Measurements from ENCODE around the gene SLC10A7. TPM values are rescaled to one million over a fixed set of nuclear protein-coding genes. Genes with fewer than 3 reads are reported as not detected.

Gene SLC10A7
- total and polyA plus RNA-seq, 2 donors (not counting 1 experiment from before 2014, with no cell fraction given), result 5.7 to 18.3 TPM

- no peak overlapping the region for H3K27ac Mint-ChIP-seq
- Histone ChIP-seq H2AFZ (ENCODE audit: insufficient read depth, low read depth, low read length, poor library complexity, severe bottlenecking) (no peak overlapping the region), H3K9ac (ENCODE audit: low read length) (no peak overlapping the region), H3K9me3 (ENCODE audit: control extremely low read depth in 1 of 3, control insufficient read depth in 2 of 3, insufficient read depth in 1 of 3, low read length in 2 of 3) (no peaks in the 10 kb centered on the region), H3K79me2 (ENCODE audit: control insufficient read depth, insufficient read depth, low read length) (no peaks in the 10 kb centered on the region), H3K4me3 (ENCODE audit: control extremely low read depth in 1 of 5, extremely low read depth in 1 of 5, insufficient read depth in 1 of 5, low read depth in 2 of 5, low read length in 4 of 5) (no peak overlapping the region), H3K27ac (ENCODE audit: low read length in 2 of 2) (no peak overlapping the region), H3K36me3 (replicated peaks in 1 of 2; ENCODE audit: control extremely low read depth in 1 of 2, control insufficient read depth in 1 of 2, extremely low read depth in 1 of 2, insufficient read depth in 2 of 2, low read length in 1 of 2) (no peaks in the 10 kb centered on the region), H3K4me1 (ENCODE audit: control insufficient read depth in 2 of 2, insufficient read depth in 2 of 2, low read length in 2 of 2) (no peaks in the 10 kb centered on the region), H4K20me1 (ENCODE audit: control insufficient read depth, insufficient read depth, low read length, poor library complexity, severe bottlenecking) (no peaks in the 10 kb centered on the region), H3K27me3 (replicated peaks in 1 of 4; ENCODE audit: control extremely low read depth in 1 of 4, control insufficient read depth in 3 of 4, insufficient read depth in 4 of 4, low read length in 3 of 4) (no peaks in the 10 kb centered on the region), H3K4me2 (replicated peaks; ENCODE audit: low read depth, low read length, poor library complexity, severe bottlenecking) (no peak overlapping the region)
- no peaks in the 10 kb centered on the region for H3K9me3 Mint-ChIP-seq (ENCODE audit: insufficient read depth)
- H3K27me3 Mint-ChIP-seq, result no peaks in the 10 kb centered on the region
- no peaks in the 10 kb centered on the region for H3K4me1 Mint-ChIP-seq
- ATAC-seq (ENCODE audit: low read depth), result no peak
- DNase-seq, result no peak
- no peak overlapping the region for H3K4me3 Mint-ChIP-seq
- 96% methylated on average over 4 of the region's 9 CpGs for WGBS (ENCODE audit: insufficient coverage)
- TF ChIP-seq CTCF (IDR thresholded peaks at IDR 0.05), result no peak
- no peak for TF ChIP-seq EZH2 (IDR thresholded peaks at IDR 0.05; ENCODE audit: borderline replicate concordance, insufficient read depth, low read depth, low read length, poor library complexity, severe bottlenecking)
- intact Hi-C loops (cut with micrococcal nuclease), result no loop called here
- POLR2A ChIA-PET, result no interaction called here
- CTCF ChIA-PET, result no interaction called here
These were observed 309.0 kb downstream of the SLC10A7 start for GRCh38 chr4:146212781-146213180.

GRCh38 chr4:146211440-146211839 is 310.3 kb downstream of the SLC10A7 start:
- ATAC-seq (ENCODE audit: low read depth) (no peak), DNase-seq (no peak)
- CTCF ChIA-PET, result no interaction called here
- H3K9ac ChIP-seq (ENCODE audit: low read length), result no peak overlapping the region
- Mint-ChIP-seq H3K27me3 (no peaks in the 10 kb centered on the region), H3K27ac (no peak overlapping the region), H3K4me3 (no peak overlapping the region), H3K4me1 (no peaks in the 10 kb centered on the region), H3K9me3 (ENCODE audit: insufficient read depth) (no peaks in the 10 kb centered on the region)
- no peak overlapping the region for H3K4me2 ChIP-seq (replicated peaks; ENCODE audit: low read depth, low read length, poor library complexity, severe bottlenecking)
- POLR2A ChIA-PET, result no interaction called here
- H2AFZ ChIP-seq (ENCODE audit: insufficient read depth, low read depth, low read length, poor library complexity, severe bottlenecking), result no peak overlapping the region
- TF ChIP-seq CTCF (IDR thresholded peaks at IDR 0.05), result no peak
- no peak for TF ChIP-seq EZH2 (IDR thresholded peaks at IDR 0.05; ENCODE audit: borderline replicate concordance, insufficient read depth, low read depth, low read length, poor library complexity, severe bottlenecking)
- H3K79me2 ChIP-seq (ENCODE audit: control insufficient read depth, insufficient read depth, low read length), result no peaks in the 10 kb centered on the region
- 98% methylated on average over 5 of the region's 7 CpGs for WGBS (ENCODE audit: insufficient coverage)
- H3K9me3 ChIP-seq (ENCODE audit: control extremely low read depth in 1 of 3, control insufficient read depth in 2 of 3, insufficient read depth in 1 of 3, low read length in 2 of 3), result no peaks in the 10 kb centered on the region
- H3K4me3 ChIP-seq (ENCODE audit: control extremely low read depth in 1 of 5, extremely low read depth in 1 of 5, insufficient read depth in 1 of 5, low read depth in 2 of 5, low read length in 4 of 5), result no peak overlapping the region
- H3K36me3 ChIP-seq (replicated peaks in 1 of 2; ENCODE audit: control extremely low read depth in 1 of 2, control insufficient read depth in 1 of 2, extremely low read depth in 1 of 2, insufficient read depth in 2 of 2, low read length in 1 of 2), result no peaks in the 10 kb centered on the region
- H3K27ac ChIP-seq (ENCODE audit: low read length in 2 of 2), result no peak overlapping the region
- H3K27me3 ChIP-seq (replicated peaks in 1 of 4; ENCODE audit: control extremely low read depth in 1 of 4, control insufficient read depth in 3 of 4, insufficient read depth in 4 of 4, low read length in 3 of 4), result no peaks in the 10 kb centered on the region
- intact Hi-C loops (cut with micrococcal nuclease), result no loop called here
- H3K4me1 ChIP-seq (ENCODE audit: control insufficient read depth in 2 of 2, insufficient read depth in 2 of 2, low read length in 2 of 2), result no peaks in the 10 kb centered on the region
- no peaks in the 10 kb centered on the region for H4K20me1 ChIP-seq (ENCODE audit: control insufficient read depth, insufficient read depth, low read length, poor library complexity, severe bottlenecking)

Measured in B cell (primary cell).